HepG2 (cell line): ENCODE data around the gene IGF2BP1. TPM values are rescaled to one million over a fixed set of nuclear protein-coding genes. Genes with fewer than 3 reads are reported as not detected.

Source experiments
- CCDC6 ChIP-seq: sonication (generic); formaldehyde crosslinking; IDR thresholded peaks from 2 replicates; pipeline ENCODE4 v1.8.1; 2022; ENCODE audit warnings: mild to moderate bottlenecking, missing genetic modification reagents, moderate library complexity
- CENPT ChIP-seq: sonication (generic); formaldehyde crosslinking; IDR thresholded peaks from 2 replicates; pipeline ENCODE4 v1.8.0; 2022; ENCODE audit warnings: low read depth, mild to moderate bottlenecking, moderate library complexity, missing genetic modification reagents
- GPN1 ChIP-seq: sonication (generic); formaldehyde crosslinking; IDR thresholded peaks from 2 replicates; pipeline ENCODE4 v1.5.1; 2020; ENCODE audit warnings: missing genetic modification reagents, borderline replicate concordance
- HDAC2 ChIP-seq: sonication (generic); formaldehyde crosslinking; IDR thresholded peaks from 2 replicates; pipeline ENCODE4 v1.4.0; 2020; ENCODE audit warnings: missing genetic modification reagents
- NPAS2 ChIP-seq: sonication (generic); formaldehyde crosslinking; IDR thresholded peaks from 2 replicates; pipeline ENCODE4 v1.8.0; 2022; ENCODE audit warnings: mild to moderate bottlenecking, missing genetic modification reagents, borderline replicate concordance
- PHF8 ChIP-seq: sonication (generic); formaldehyde crosslinking; IDR thresholded peaks from 2 replicates; pipeline ENCODE4 v1.5.0; 2020; ENCODE audit warnings: missing genetic modification reagents
- TAF15 ChIP-seq: fragments of 200-400 bp; formaldehyde crosslinking; IDR thresholded peaks from one replicate; pipeline ENCODE4 v1.6.1; 2018; ENCODE audit warnings: mild to moderate bottlenecking, low read depth, low read length; ENCODE audit not compliant: poor library complexity, severe bottlenecking
- ZBTB42 ChIP-seq: sonication (generic); formaldehyde crosslinking; IDR thresholded peaks from 2 replicates; pipeline ENCODE4 v1.5.0; 2020; ENCODE audit warnings: mild to moderate bottlenecking, missing genetic modification reagents
- ZFP36L1 ChIP-seq: sonication (generic); formaldehyde crosslinking; IDR thresholded peaks from 2 replicates; pipeline ENCODE4 v1.8.0; 2022; ENCODE audit warnings: mild to moderate bottlenecking, missing genetic modification reagents, moderate library complexity
- ZNF10 ChIP-seq: sonication (generic); formaldehyde crosslinking; IDR thresholded peaks from 2 replicates; pipeline ENCODE4 v1.4.0; 2020; ENCODE audit warnings: mild to moderate bottlenecking, low read depth, missing genetic modification reagents, borderline replicate concordance
- ZNF251 ChIP-seq: sonication (generic); formaldehyde crosslinking; IDR thresholded peaks from 2 replicates; pipeline ENCODE4 v1.9.0; 2021; ENCODE audit warnings: mild to moderate bottlenecking, missing genetic modification reagents
- ZNF331 ChIP-seq: sonication (generic); formaldehyde crosslinking; IDR thresholded peaks from 2 replicates; pipeline ENCODE4 v1.4.0; 2020; ENCODE audit warnings: missing genetic modification reagents
- ZNF451 ChIP-seq: sonication (generic); formaldehyde crosslinking; IDR thresholded peaks from 2 replicates; pipeline ENCODE4 v1.5.0; 2020; ENCODE audit warnings: mild to moderate bottlenecking, missing genetic modification reagents
- ZNF460 ChIP-seq: sonication (generic); formaldehyde crosslinking; IDR thresholded peaks from 2 replicates; pipeline ENCODE4 v1.5.1; 2020; ENCODE audit warnings: missing genetic modification reagents, mild to moderate bottlenecking, borderline replicate concordance
- ZNF788 ChIP-seq: sonication (generic); formaldehyde crosslinking; IDR thresholded peaks from 2 replicates; pipeline ENCODE4 v1.5.0; 2020; ENCODE audit warnings: mild to moderate bottlenecking, missing genetic modification reagents, borderline replicate concordance
- ZSCAN31 ChIP-seq: sonication (generic); formaldehyde crosslinking; IDR thresholded peaks from 2 replicates; pipeline ENCODE4 v1.5.0; 2020; ENCODE audit warnings: low read depth, mild to moderate bottlenecking, missing genetic modification reagents
- polyA plus RNA-seq, 8 experiments: library from polyadenylated mRNA; depleted of rRNA in 3 of 8; stranded (reverse) in 7 of 8; unstranded in 1 of 8; fragments of >200 nt; fragmentation: Illumina TruSeq in 4 of 8; extraction: Trizol in 4 of 8; gene quantifications; 2 replicates each; pipeline versions ENCODE4 v1.2.1 to v1.2.3, GENCODE V29; 2011 to 2016; ENCODE audit warnings: low read depth in 4 of 8, missing spikeins in 1 of 8, mixed read lengths in 1 of 8; ENCODE audit not compliant: insufficient read depth in 1 of 8
- total RNA-seq, 5 experiments: library from RNA; depleted of rRNA; stranded (reverse); fragments of >200 nt; fragmentation: Illumina TruSeq; extraction: Trizol; gene quantifications; 2 replicates each; pipeline ENCODE4 v1.2.3, GENCODE V29; 2016; ENCODE audit warnings: low read depth in 1 of 5
- TF ChIP-seq, protein P1 (sequence below): sonication (generic); formaldehyde crosslinking; IDR thresholded peaks from 2 replicates; pipeline ENCODE4 v1.9.0; 2021; ENCODE audit warnings: missing genetic modification reagents, borderline replicate concordance
- TF ChIP-seq, protein P2 (sequence below): sonication (generic); formaldehyde crosslinking; IDR thresholded peaks from 2 replicates; pipeline ENCODE4 v1.5.0; 2020; ENCODE audit warnings: mild to moderate bottlenecking, missing genetic modification reagents, borderline replicate concordance
- TF ChIP-seq, protein P3 (sequence below): sonication (generic); formaldehyde crosslinking; IDR thresholded peaks from 2 replicates; pipeline ENCODE4 v1.4.0; 2020; ENCODE audit warnings: missing genetic modification reagents

Gene IGF2BP1
- total and polyA plus RNA-seq, 2 of the 13 experiments (the other 11 are each of a cell fraction or from before 2014, with no cell fraction given), result 29.7 to 75.1 TPM

DNA sequence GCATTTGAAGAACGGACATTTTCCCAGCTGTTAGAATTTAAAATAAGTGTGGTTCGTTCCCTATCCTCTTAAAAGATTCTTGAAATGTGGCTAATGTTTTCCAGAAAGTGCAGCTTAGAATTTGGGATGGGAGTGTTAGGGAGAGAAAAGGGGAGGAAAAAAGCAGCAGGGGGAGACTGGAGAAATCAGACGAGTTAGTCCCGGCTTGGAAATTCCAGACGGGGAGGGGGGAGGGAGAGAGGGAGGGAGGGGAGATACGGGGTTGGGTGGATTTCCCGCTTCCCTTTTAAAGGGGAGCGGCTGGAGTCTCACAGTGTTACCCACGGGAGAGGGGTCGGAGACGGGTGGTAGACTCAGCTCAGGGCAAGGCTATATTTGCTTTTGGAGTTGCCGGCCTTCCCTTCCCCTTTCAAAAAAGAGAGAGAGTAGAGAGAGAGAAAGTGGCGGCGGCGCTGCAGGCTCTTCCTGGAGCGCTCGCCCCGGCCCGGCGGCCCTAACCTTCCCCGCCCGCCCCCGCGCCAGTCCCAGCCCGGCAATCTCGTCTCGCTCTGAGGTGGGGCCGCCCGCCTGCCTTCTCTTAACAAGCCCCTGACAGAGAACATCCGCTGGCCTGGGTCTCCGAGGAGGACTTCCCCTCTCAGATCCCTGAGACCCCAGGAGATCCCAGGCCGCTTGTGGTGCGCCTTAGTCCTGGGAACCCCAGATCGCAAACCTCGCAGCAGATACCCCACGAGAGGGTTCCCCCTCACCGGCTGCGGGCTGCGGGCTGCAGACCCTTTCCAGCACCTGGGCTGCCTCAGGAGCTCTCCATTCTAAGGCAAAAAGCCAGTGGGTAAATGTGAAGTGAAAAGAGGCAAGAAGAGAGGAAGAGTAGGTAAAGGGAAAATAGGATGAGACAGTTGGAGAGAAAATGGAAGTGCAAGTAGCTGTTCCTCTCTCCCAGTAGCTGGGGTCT lies 6.6 kb downstream of the IGF2BP1 start (continued):
- TF ChIP-seq NPAS2 (CRISPR knock-in tag) (no peak), ZNF451 (no peak), ZNF331 (no peak), ZFP36L1 (CRISPR knock-in tag) (no peak), ZNF251 (CRISPR knock-in tag) (no peak), ZNF460 (no peak), ZNF788 (no peak), CENPT (CRISPR knock-in tag) (no peak), TAF15 (no peak), PHF8 (CRISPR knock-in tag) (peak; percentile 38; the same call in 1 of the 2 replicates), ZSCAN31 (no peak), ZBTB42 (CRISPR knock-in tag) (no peak), GPN1 (CRISPR knock-in tag) (no peak), CCDC6 (CRISPR knock-in tag) (no peak), HDAC2 (CRISPR knock-in tag) (no peak), ZNF10 (no peak)
- TF ChIP-seq, protein P1, sequence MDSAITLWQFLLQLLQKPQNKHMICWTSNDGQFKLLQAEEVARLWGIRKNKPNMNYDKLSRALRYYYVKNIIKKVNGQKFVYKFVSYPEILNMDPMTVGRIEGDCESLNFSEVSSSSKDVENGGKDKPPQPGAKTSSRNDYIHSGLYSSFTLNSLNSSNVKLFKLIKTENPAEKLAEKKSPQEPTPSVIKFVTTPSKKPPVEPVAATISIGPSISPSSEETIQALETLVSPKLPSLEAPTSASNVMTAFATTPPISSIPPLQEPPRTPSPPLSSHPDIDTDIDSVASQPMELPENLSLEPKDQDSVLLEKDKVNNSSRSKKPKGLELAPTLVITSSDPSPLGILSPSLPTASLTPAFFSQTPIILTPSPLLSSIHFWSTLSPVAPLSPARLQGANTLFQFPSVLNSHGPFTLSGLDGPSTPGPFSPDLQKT (CRISPR knock-in tag), result no peak
- TF ChIP-seq, protein P2, sequence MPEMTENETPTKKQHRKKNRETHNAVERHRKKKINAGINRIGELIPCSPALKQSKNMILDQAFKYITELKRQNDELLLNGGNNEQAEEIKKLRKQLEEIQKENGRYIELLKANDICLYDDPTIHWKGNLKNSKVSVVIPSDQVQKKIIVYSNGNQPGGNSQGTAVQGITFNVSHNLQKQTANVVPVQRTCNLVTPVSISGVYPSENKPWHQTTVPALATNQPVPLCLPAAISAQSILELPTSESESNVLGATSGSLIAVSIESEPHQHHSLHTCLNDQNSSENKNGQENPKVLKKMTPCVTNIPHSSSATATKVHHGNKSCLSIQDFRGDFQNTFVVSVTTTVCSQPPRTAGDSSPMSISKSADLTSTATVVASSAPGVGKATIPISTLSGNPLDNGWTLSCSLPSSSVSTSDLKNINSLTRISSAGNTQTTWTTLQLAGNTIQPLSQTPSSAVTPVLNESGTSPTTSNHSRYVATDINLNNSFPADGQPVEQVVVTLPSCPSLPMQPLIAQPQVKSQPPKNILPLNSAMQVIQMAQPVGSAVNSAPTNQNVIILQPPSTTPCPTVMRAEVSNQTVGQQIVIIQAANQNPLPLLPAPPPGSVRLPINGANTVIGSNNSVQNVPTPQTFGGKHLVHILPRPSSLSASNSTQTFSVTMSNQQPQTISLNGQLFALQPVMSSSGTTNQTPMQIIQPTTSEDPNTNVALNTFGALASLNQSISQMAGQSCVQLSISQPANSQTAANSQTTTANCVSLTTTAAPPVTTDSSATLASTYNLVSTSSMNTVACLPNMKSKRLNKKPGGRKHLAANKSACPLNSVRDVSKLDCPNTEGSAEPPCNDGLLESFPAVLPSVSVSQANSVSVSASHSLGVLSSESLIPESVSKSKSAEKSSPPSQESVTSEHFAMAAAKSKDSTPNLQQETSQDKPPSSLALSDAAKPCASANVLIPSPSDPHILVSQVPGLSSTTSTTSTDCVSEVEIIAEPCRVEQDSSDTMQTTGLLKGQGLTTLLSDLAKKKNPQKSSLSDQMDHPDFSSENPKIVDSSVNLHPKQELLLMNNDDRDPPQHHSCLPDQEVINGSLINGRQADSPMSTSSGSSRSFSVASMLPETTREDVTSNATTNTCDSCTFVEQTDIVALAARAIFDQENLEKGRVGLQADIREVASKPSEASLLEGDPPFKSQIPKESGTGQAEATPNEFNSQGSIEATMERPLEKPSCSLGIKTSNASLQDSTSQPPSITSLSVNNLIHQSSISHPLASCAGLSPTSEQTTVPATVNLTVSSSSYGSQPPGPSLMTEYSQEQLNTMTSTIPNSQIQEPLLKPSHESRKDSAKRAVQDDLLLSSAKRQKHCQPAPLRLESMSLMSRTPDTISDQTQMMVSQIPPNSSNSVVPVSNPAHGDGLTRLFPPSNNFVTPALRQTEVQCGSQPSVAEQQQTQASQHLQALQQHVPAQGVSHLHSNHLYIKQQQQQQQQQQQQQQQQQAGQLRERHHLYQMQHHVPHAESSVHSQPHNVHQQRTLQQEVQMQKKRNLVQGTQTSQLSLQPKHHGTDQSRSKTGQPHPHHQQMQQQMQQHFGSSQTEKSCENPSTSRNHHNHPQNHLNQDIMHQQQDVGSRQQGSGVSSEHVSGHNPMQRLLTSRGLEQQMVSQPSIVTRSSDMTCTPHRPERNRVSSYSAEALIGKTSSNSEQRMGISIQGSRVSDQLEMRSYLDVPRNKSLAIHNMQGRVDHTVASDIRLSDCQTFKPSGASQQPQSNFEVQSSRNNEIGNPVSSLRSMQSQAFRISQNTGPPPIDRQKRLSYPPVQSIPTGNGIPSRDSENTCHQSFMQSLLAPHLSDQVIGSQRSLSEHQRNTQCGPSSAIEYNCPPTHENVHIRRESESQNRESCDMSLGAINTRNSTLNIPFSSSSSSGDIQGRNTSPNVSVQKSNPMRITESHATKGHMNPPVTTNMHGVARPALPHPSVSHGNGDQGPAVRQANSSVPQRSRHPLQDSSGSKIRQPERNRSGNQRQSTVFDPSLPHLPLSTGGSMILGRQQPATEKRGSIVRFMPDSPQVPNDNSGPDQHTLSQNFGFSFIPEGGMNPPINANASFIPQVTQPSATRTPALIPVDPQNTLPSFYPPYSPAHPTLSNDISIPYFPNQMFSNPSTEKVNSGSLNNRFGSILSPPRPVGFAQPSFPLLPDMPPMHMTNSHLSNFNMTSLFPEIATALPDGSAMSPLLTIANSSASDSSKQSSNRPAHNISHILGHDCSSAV (CRISPR knock-in tag), result no peak
- TF ChIP-seq, protein P3, sequence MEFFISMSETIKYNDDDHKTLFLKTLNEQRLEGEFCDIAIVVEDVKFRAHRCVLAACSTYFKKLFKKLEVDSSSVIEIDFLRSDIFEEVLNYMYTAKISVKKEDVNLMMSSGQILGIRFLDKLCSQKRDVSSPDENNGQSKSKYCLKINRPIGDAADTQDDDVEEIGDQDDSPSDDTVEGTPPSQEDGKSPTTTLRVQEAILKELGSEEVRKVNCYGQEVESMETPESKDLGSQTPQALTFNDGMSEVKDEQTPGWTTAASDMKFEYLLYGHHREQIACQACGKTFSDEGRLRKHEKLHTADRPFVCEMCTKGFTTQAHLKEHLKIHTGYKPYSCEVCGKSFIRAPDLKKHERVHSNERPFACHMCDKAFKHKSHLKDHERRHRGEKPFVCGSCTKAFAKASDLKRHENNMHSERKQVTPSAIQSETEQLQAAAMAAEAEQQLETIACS (CRISPR knock-in tag), result no peak
